GM21786 (cell line): ENCODE data around the gene TBC1D19.
"Not testable (repeated sequence)": the region's sequence is repeated elsewhere in the genome, so short reads cannot be mapped to it uniquely, and the experiment has no call there.

Experiments used
- ATAC-seq: cut with Tn5 transposase; IDR thresholded peaks from one replicate; pipeline ENCODE4 v1.9.1; 2021; ENCODE audit not compliant: unreplicated experiment

Gene TBC1D19

DNA sequence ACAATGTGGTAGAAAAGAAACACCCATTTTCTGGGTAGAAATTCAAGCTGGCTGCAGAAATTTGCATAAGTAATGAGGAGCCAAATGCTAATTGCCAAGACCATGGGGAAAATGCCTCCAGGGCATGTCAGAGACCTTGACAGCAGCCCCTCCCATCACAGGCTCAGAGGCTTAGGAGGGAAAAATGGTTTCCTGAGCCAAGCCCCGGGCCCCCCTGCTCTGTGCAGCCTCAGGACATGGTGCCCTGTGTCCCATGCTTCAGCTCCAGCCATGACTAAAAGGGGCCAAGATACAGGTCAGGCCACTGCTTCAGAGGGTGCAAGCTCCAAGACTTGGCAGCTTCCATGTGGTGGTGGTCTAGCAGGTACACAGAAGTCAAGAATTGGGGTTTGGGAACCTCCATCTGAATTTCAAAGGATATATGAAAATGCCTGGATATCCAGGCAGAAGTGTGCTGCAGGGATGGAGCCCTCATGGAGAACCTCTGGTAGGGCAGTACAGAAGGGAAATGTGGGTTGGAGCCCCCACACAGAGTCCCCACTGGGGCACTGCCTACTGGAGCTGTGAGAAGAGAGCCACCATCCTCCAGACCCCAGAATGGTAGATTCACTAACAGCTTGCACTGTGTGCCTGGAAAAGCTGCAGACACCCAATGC is 95.3 kb downstream of the TBC1D19 start:
- not testable (repeated sequence) for ATAC-seq

DNA sequence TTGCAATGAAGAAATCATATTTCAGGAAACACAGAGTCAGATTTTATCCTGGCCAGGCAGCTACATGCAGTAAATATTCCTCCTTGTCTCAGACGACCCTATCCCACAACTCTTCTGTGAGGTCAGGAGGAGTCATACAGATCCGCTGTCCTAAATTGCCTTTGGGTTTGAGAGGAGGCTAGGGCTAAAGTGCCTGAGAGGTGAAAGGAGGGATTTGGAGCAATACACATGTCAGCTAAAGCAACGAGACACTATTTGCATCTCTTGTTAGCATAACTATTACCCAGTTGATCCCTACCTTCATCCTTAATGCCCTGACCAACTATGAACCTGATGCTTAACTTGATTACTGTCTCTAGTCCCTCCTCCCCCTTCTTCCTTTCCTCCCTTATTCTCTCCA is 98.6 kb downstream of the TBC1D19 start:
- ATAC-seq: no peak

DNA sequence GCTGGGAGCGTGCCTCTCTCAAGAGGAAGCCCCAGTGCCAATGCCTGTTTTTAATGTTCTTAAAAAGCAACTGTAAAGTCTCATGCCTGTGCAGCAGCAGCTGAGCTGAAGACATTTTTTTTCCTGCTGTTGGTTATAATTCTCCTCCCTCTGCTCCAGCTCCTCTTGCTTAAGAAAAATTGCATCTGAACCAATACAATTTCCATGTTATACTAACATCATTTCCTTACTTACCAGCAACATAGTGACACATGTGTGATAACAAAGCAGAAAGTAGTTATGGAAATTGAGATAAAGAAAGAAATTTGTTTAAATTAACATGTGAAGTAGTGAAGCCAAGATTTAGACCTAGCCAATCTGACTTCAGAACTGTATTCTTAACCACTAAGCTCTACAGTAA is 101.4 kb downstream of the TBC1D19 start:
- no peak for ATAC-seq

DNA sequence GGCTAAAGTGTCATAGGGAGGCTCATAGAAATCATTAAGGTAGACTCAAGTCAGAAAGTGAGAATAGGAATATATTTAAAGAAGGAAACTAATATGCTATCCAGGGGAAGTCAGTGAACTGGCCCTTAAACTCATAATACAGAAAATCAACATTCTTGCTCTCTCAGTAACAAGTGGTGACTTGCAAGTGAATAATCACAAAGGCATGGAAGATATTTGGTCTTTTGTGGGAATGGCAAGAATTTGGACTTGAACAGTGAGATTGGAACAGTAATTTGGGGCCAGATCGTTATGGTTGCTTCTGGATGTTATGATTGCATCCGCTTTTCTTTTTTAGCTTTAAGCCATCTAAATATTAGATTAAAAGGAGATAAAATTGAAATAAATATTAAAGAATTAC is 103.8 kb downstream of the TBC1D19 start:
- no peak for ATAC-seq

DNA sequence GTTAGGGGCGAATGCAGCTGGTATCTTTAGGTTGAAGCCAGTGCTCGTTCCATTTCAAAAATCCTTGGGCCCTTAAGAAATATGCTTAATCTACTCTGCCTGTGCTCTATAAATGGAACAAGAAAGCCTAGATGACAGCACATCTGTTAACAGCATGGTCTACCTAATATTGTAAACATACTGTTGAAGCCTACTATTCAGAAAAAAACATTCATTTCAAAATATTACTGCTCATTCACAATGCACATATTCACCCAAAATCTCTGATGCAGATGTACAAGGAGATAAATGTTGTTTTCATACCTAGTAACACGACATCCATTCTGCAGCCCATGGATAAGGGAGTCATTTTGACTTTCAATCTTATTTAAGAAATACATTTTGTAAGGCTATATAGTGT is 106.6 kb downstream of the TBC1D19 start:
- no peak for ATAC-seq

DNA sequence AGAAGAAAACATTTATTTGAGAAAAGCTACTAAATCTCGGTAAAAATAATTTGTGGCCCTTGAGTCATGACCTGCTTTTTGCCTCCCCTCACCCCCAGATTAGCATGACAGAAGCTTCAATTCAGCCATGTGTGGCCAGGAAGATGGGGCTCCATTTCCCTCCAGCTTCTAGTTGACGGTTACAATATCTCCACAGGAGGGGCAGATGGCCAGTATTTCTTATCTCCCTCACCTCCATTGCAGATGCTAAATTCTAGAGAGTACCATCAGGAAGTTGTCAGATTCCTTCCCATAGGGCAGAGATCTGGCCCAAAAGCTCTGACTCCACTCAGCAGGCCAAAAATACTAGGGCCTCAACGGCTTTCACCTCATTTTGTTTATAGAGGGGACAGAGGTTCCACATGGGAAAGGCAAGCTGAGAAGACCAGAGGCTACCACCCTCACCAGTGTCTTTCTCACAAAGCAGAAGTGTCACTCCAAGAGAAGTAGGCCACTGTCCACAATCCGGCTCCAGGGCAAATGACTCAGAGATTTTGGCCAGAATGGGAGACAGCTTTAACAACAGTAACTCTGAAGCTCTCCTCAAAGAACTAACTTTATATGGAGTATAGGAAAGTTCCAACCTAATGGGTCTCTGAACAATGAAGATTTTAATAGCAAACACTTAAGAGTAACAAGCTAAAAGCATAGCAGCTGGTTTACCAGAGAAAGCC is 108.3 kb downstream of the TBC1D19 start:
- no peak for ATAC-seq

DNA sequence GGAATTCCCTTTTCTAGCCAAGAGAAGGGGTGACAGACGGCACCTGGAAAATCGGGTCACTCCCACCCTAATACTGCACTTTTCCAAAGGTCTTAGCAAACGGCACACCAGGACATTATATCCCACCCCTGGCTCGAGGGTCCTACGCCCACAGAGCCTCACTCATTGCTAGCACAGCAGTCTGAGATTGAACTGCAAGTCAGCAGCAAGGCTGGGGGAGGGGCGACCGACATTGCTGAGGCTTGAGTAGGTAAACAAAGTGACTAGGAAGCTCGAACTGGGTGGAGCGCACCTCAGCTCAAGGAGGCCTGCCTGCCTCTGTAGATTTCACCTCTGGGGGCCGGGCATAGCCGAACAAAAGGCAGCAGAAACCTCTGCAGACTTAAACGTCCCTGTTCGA is 110.2 kb downstream of the TBC1D19 start:
- not testable (repeated sequence) for ATAC-seq

DNA sequence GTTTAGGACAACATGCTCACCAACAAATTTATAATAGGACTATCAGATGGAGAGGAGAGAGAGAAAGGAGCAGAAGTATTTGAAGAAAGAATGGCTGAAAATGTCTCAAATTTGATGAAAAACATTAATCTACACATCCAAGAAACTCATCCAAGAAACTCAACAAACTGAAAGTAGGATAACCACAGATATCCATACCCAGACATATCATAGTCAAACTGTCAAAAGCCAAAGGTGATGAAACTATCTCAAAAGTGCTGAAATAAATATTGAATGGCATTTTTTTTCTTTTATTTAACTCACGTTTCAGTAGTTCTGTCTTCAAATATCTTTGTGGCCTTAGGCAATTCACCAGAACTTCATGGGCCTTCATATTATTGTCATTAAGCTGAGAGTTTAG is 116.2 kb downstream of the TBC1D19 start:
- ATAC-seq: no peak

DNA sequence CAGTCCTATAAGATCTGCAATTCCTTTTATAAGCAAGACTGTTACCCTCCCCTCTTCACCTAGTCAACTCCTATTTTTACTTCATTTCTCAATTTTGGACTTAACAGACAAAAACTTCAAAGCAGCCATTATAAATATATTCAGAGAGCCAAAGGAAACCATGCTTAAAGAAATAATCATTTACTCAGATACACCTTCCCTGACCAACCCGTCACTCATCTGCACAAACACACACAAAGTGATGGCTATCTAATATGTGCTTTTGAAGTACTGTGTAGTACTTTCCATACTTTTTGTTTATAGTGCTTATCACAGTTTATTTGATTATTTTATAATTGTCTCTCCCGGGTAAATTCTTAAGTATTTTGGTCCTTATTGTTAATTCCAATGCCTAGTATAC is 117.2 kb downstream of the TBC1D19 start:
- ATAC-seq: no peak

DNA sequence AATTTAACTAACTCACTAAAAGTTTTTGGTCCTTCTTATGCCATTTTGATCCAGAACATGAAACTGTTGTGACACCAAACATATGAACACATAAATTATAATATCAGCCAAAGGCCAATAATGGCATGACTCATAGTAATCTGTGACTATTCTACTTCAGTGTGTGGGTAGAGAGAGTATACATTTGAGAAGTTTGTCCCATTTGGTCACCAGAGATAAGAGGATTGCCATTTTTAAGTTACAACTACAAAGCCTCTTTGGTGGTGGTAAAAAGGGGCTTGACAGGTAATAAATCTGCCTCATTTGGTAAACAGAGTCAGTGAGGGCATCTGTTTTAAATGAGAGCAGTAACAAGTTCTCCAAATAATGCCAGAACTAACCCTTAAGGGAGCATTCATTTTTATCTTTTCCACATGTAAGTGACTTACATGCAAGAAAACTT is 117.9 kb downstream of the TBC1D19 start:
- ATAC-seq: no peak

DNA sequence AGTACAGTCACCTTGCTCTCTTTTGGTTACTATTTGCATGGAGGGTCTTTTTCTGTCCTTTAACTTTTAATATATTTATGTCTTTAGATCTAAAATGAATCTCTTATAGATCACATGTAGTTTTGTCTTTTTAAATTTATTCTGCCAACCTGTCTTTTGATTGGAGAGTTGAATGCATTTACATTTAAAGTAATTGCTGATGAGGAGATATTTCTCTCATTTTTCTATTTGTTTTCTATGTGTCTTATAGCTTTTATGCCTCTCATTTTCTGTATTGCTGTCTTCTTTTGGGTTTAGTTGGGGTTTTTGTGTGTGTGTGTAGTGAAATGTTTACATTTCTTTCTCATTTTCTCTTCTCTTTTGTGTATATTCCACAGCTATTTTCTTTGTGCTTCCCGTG is 123.5 kb downstream of the TBC1D19 start:
- no peak for ATAC-seq

DNA sequence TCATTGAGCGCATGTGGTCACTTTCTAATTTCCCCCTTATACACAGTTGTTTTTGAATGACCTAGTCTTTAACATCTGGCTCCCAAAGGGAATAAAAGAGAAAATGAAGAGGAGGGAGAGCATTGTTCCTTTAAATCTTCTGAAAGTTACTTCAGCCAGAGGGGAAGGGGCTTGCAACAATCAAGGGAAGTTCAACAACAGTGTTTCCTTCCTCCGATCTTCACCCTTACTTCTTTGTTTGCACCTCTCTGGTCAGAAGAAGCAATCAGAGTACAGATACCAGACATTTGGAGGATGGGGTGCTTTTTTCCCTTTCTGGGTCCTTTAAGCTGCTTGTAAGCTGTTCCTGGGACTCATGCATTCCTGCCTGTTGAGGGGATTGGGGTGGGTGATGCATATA is 125.4 kb downstream of the TBC1D19 start:
- no peak for ATAC-seq

DNA sequence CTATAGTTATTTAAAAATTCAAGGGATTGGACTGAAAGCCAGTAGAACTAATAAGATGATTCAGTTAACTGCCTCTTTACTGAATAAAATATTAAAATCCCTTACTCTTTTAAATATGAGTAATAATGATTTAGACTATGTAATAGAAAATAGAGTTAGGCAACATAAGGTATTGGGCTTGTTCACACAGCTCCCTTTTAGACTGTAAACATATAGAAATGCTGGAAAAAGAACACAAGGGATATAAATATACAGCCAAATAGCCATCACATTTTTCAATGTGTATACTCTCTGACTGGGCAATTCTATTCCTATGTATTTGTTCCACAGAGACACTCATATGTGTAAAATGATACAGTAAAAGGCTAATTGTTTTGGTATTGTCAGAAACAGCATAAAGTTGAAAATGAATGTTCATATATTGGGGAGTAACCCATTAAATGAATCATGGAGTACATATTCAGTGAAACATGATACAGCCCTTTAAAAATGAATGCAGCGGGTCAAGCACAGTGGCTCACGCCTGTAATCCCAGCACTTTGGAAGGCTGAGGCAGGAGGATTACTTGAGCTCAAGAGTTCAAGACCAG is 129.8 kb downstream of the TBC1D19 start:
- no peak for ATAC-seq

DNA sequence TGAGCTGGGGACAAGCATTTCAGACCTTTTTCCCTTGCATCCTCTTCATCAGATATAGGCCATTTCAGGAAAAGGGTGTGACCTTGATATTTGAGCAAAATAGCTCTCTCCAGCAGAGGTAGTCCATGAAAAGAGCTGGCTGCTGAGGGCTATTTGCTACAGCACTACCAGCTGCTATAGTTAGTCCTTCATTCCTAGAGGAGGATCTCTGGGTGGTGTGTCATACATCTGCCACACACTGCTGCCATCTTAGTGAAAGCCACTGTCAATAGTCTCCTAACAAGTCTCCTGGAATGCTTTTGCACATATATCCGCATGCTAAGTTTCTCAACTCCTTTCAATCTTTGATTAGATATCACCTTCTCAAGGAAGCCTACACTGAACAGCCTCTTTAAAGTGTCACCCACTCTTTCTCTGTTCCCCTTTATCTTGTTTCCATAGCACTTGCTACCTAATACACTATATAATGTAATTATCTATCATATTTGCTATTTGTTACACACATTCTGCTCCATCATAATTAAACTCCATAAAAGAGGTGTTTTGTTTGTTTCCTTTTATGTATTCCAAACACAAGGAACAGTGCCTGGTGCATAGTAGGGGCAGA is 131.9 kb downstream of the TBC1D19 start:
- ATAC-seq: no peak

DNA sequence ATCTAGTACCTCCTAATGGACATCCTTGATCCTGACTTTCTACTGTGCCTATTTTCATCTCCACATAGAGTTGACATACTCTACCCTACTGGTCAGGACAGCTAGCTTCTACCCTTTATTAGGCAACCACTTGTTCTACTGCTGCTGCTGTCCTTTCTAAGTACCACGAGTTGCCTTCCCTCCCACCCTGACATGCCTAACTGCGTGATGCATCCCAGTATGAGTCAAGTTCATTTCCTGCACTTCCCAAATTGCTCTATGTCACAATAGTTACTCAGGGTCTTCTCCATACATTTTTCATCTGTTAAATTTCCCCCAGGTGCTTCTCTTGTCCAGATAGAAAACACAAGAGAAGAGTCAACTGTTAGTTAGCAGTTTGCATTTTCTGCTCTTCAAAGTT is 133.4 kb downstream of the TBC1D19 start:
- ATAC-seq: no peak

DNA sequence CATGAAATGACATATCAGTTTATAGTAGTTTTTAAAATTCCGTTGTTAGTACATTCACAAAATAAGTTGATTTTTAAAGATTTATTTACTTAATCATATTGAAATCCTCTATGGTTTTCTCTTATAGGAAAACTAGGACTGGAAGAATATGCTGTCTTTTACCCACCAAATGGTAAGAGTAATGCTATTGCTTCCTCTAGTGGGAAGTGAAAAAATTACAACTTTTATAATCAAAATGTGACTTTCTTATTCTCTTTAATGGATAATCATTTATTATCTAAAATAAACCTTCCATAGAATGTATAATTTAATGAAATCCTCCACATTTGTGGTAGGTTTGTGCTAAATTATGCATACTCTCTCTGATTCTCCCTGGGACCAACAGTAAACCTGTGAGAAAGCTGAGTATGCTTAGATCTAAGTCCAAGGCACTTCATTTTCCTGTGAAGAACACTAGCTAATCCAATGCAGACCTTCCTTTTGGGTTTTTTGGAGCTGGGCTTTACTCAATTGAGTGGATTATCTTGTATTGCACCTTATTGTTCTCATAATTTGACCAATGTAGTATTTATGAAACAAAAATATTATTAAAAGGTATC is 136.2 kb downstream of the TBC1D19 start:
- no peak for ATAC-seq

DNA sequence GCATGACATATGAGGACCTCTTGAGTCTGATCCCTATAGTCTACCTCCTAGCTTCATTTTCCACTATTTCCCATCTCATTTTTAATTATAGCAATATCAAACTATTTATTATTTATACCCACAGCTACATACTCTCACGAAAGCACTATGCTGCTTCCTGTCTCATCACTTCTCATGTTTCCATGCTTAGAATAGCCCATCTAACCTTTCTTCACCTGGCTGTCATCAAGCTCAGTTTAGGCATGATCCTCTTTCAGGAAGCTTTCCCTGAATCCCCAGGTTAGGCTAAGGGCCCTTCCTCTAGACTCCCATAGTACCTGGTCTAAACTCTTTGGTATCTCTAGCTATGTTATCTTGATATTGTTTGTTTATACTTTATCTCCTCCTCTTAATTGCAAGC is 137.8 kb downstream of the TBC1D19 start:
- no peak for ATAC-seq

DNA sequence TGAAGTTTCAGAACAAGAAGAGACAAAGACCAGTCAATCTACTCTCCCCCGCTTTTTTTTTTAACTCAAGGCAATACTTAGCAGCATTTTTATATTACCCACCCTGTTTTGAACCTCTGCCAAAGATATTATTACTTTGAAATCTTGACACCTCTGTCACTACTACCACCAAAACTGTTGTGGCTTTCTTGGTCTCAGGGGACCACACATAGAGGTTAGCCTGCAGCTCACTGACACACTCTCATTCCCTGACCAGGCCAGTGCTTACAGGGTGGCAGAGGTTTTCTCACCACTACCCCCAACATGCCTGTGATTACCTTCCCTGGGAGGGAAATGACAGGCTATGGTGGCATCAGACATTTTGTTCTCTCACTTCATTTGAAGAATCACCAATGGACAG is 139.3 kb downstream of the TBC1D19 start:
- ATAC-seq: peak; percentile 99

DNA sequence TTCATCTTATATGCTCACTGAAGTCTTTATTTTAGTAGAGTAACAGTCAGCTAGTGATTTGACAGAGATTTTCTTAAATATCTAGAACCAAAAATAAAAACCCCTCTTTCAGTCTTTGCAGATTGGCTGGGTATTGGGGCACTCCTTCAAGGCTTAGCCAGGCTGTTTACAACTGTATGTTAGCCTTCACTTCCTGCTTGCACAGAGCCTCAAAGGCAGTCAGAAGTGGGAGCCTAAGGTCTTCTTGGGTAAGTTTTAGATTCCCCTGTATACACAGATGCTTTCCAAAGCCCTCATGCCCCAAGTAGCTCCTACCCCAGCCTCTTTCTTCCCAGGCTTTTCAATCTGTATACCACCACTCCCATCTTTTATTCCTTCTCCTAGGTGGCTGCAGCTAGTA is 140.7 kb downstream of the TBC1D19 start:
- ATAC-seq: no peak

DNA sequence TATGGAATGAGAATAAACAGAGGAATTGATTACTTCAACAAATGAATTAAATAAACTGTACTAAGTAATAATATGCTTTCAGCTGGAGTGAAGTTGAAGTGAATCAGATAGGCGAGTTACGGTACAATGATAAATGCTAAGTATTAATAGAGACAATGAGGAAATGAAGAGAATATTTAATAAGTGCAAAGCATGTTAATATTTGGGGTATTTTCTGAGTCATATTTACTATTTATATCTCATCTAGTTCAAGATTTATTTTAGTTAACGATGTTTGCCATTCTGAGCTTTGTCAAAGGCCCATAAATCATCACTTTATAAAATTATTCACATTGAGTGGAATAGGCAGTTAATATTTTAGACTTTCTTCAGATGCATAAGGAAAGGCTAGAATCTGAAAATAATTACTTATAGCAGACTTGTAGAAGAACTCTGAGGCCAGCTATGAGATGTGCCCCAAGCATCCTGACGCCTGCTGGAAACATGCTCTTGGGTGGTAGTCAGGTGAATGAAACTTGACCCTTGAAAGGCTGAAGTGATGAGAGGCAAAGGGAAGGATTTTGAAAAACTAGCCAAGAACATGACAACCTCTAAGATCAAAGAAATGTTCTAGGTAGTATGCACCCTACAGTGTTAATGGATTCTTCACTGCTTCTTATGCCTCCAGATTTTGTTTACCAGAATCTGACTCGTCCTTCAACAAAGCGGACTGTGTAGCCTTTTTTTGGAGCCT is 142.9 kb downstream of the TBC1D19 start:
- ATAC-seq: no peak

DNA sequence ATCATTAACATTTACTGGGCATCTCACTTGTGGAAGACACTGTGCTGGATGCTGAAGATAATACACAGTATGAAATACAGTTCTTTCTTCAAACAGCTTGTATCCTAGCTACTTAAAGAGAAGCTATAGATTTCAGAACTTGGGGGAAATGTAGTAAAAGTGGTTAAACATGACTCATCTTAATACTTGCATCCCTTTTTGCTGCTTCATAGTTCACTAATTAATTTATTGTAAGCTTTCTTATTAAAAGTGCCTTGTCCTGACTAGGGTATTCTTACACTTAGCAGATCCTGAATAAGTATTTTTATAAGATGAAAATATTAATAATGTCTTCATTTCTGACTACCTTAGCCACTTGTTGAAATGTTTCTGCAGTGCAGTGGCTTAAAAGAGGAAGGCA is 144.0 kb downstream of the TBC1D19 start:
- no peak for ATAC-seq
